Stimulated activated CD4-positive, alpha-beta T cell treated with anti-CD3 and anti-CD28 coated beads, Interleukin-12 subunit alpha, Interleukin-12 subunit beta, amount 100 ng/mL, for 4 hours (primary cell): ENCODE data around the gene BUD31.
A peak's percentile ranks its signal among the peaks of the same experiment; 100 is the strongest.
"Not testable (repeated sequence)": the region's sequence is repeated elsewhere in the genome, so short reads cannot be mapped to it uniquely, and the experiment has no call there.

Experiments used
- DNase-seq: peaks from one replicate; pipeline ENCODE4 v3.0.0-alpha.2; 2020

BUD31 gene

GRCh38 chr7:99408379-99409191 lies at the start of gene BUD31, which contains the start of gene PDAP1:
Gene BUD31, plus strand, starts transcription at chr7:99408969. Its CDS starts 2,124 bp downstream, at chr7:99411093.
Gene PDAP1, minus strand, starts transcription at chr7:99408597. Its CDS starts 49 bp downstream, at chr7:99408548.
- peak; percentile 83 for DNase-seq

- DNase-seq = no peak
Measured at GRCh38 chr7:99359465-99360154, 49.2 kb upstream of the BUD31 start.

GRCh38 chr7:99362801-99363200 lies 46.0 kb upstream of the BUD31 start:
- no peak for DNase-seq

- no peak for DNase-seq
Measured at GRCh38 chr7:99363286-99363685, 45.5 kb upstream of the BUD31 start.

GRCh38 chr7:99365318-99366141 lies 43.2 kb upstream of the BUD31 start:
- peak; percentile 58 for DNase-seq

GRCh38 chr7:99366646-99367045 lies 42.1 kb upstream of the BUD31 start:
- no peak for DNase-seq

GRCh38 chr7:99368750-99369389 lies 39.9 kb upstream of the BUD31 start:
- no peak for DNase-seq

- no peak for DNase-seq
Measured at GRCh38 chr7:99369767-99370391, 38.9 kb upstream of the BUD31 start.

GRCh38 chr7:99371376-99371920 lies 37.3 kb upstream of the BUD31 start:
- DNase-seq = no peak

- DNase-seq = no peak
Measured at GRCh38 chr7:99372275-99373090, 36.3 kb upstream of the BUD31 start.

- no peak for DNase-seq
Measured at GRCh38 chr7:99373091-99374066, 35.4 kb upstream of the BUD31 start.

GRCh38 chr7:99374111-99375064 lies 34.4 kb upstream of the BUD31 start, which contains the start of gene ARPC1B:
Gene ARPC1B, plus strand, starts transcription at chr7:99374730. Its CDS starts 10,985 bp downstream, at chr7:99385715.
- DNase-seq = peak; percentile 88

- DNase-seq = peak; percentile 62
Measured at GRCh38 chr7:99375070-99375807, 33.5 kb upstream of the BUD31 start.

- DNase-seq = no peak
Measured at GRCh38 chr7:99379043-99379577, 29.7 kb upstream of the BUD31 start.

GRCh38 chr7:99379693-99380031 lies 29.1 kb upstream of the BUD31 start:
- DNase-seq = not testable (repeated sequence)

- peak; percentile 36 for DNase-seq
Measured at GRCh38 chr7:99380032-99380822, 28.5 kb upstream of the BUD31 start.
